ENCODE measurements around the gene THTPA.

THTPA gene

GRCh38 chr14:23550812-23551265 is 5.2 kb upstream of the THTPA start:
- no peak for DNase-seq
- Histone ChIP-seq H3K9ac (ENCODE audit: low read length) (peak overlapping the region; percentile 64), H2AK5ac (ENCODE audit: low read length) (no peak overlapping the region), H2BK5ac (ENCODE audit: low read length) (peak overlapping the region; percentile 40), H3K4me3 (ENCODE audit: low read length) (peak overlapping the region; percentile 60), H3K4me2 (ENCODE audit: low read length) (peak overlapping the region; percentile 15), H3K4ac (ENCODE audit: low read depth, low read length) (no peak overlapping the region), H2BK120ac (ENCODE audit: low read depth, low read length) (no peak overlapping the region), H3K18ac (ENCODE audit: low read length) (peak overlapping the region; percentile 44), H3K79me2 (ENCODE audit: control insufficient read depth, insufficient read depth, low read length) (peaks cover 11% of the 10 kb centered on the region), H3K56ac (ENCODE audit: low read length) (peak overlapping the region; percentile 85), H3K36me3 (ENCODE audit: control insufficient read depth, insufficient read depth, low read length) (no peaks in the 10 kb centered on the region), H3K4me1 (ENCODE audit: control insufficient read depth, low read depth, low read length) (peaks cover 13% of the 10 kb centered on the region), H3K27me3 (ENCODE audit: insufficient read depth, low read length, poor library complexity) (no peaks in the 10 kb centered on the region), H2BK15ac (replicated peaks; ENCODE audit: low read depth) (no peak overlapping the region), H3K23ac (ENCODE audit: low read length) (no peak overlapping the region), H3K27ac (ENCODE audit: low read depth, low read length) (peak overlapping the region; percentile 61), H4K8ac (ENCODE audit: low read depth, low read length) (no peak overlapping the region), H4K5ac (ENCODE audit: low read length) (no peak overlapping the region), H3K79me1 (ENCODE audit: low read length) (no peaks in the 10 kb centered on the region)
- WGBS (ENCODE audit: extremely low coverage, insufficient coverage, low lambda C conversion rate), result no CpG with 5 or more reads among the region's 37 CpGs

- Histone ChIP-seq H3K4me3 (ENCODE audit: low read length) (peak within 1 kb of the TSS; percentile 60), H3K23ac (ENCODE audit: low read length) (no peak within 1 kb of the TSS), H3K36me3 (ENCODE audit: control insufficient read depth, insufficient read depth, low read length) (no peaks in the 10 kb centered on the region), H3K79me1 (ENCODE audit: low read length) (no peaks in the 10 kb centered on the region), H3K27ac (ENCODE audit: low read depth, low read length) (peak within 1 kb of the TSS; percentile 61), H4K5ac (ENCODE audit: low read length) (no peak within 1 kb of the TSS), H3K4ac (ENCODE audit: low read depth, low read length) (peak within 1 kb of the TSS; percentile 26), H3K56ac (ENCODE audit: low read length) (peak within 1 kb of the TSS; percentile 85), H3K4me2 (ENCODE audit: low read length) (peak within 1 kb of the TSS; percentile 15), H3K79me2 (ENCODE audit: control insufficient read depth, insufficient read depth, low read length) (peaks cover 11% of the 10 kb centered on the region), H3K4me1 (ENCODE audit: control insufficient read depth, low read depth, low read length) (peaks cover 13% of the 10 kb centered on the region), H2AK5ac (ENCODE audit: low read length) (no peak within 1 kb of the TSS), H4K8ac (ENCODE audit: low read depth, low read length) (peak within 1 kb of the TSS; percentile 91), H2BK5ac (ENCODE audit: low read length) (peak within 1 kb of the TSS; percentile 40), H2BK15ac (replicated peaks; ENCODE audit: low read depth) (no peak within 1 kb of the TSS), H3K9ac (ENCODE audit: low read length) (peak within 1 kb of the TSS; percentile 64), H3K18ac (ENCODE audit: low read length) (peak within 1 kb of the TSS; percentile 44), H3K27me3 (ENCODE audit: insufficient read depth, low read length, poor library complexity) (no peaks in the 10 kb centered on the region), H2BK120ac (ENCODE audit: low read depth, low read length) (no peak within 1 kb of the TSS)
- no CpG with 5 or more reads among the region's 49 CpGs for WGBS (ENCODE audit: extremely low coverage, insufficient coverage, low lambda C conversion rate)
- DNase-seq, result peak; percentile 93
Measured at GRCh38 chr14:23551266-23552028, 4.6 kb upstream of the THTPA start, which contains the start of gene ZFHX2. ZFHX2 (minus strand) TSS chr14:23551765; CDS start chr14:23535325, 16,440 bp downstream.

- Histone ChIP-seq H2BK120ac (ENCODE audit: low read depth, low read length) (no peak overlapping the region), H2BK5ac (ENCODE audit: low read length) (no peak overlapping the region), H3K4me1 (ENCODE audit: control insufficient read depth, low read depth, low read length) (no peaks in the 10 kb centered on the region), H2AK5ac (ENCODE audit: low read length) (no peak overlapping the region), H3K23ac (ENCODE audit: low read length) (no peak overlapping the region), H3K4me2 (ENCODE audit: low read length) (peak overlapping the region; percentile 86), H3K27me3 (ENCODE audit: insufficient read depth, low read length, poor library complexity) (no peaks in the 10 kb centered on the region), H3K56ac (ENCODE audit: low read length) (peak overlapping the region; percentile 67), H3K18ac (ENCODE audit: low read length) (no peak overlapping the region), H4K5ac (ENCODE audit: low read length) (no peak overlapping the region), H3K36me3 (ENCODE audit: control insufficient read depth, insufficient read depth, low read length) (peaks cover 5% of the 10 kb centered on the region), H3K79me1 (ENCODE audit: low read length) (no peaks in the 10 kb centered on the region), H2BK15ac (replicated peaks; ENCODE audit: low read depth) (no peak overlapping the region), H3K4ac (ENCODE audit: low read depth, low read length) (no peak overlapping the region), H3K9ac (ENCODE audit: low read length) (peak overlapping the region; percentile 66), H3K4me3 (ENCODE audit: low read length) (peak overlapping the region; percentile 38), H3K79me2 (ENCODE audit: control insufficient read depth, insufficient read depth, low read length) (peaks cover 1% of the 10 kb centered on the region), H3K27ac (ENCODE audit: low read depth, low read length) (no peak overlapping the region), H4K8ac (ENCODE audit: low read depth, low read length) (no peak overlapping the region)
- DNase-seq, result no peak
- no CpG with 5 or more reads among the region's 14 CpGs for WGBS (ENCODE audit: extremely low coverage, insufficient coverage, low lambda C conversion rate)
Measured at GRCh38 chr14:23555533-23555881, 564 bp upstream of the THTPA start.

GRCh38 chr14:23556700-23557440 is 799 bp downstream of the THTPA start:
- no peak overlapping the region for H4K5ac ChIP-seq (ENCODE audit: low read length)
- no peaks in the 10 kb centered on the region for H3K4me1 ChIP-seq (ENCODE audit: control insufficient read depth, low read depth, low read length)
- no peak overlapping the region for H3K23ac ChIP-seq (ENCODE audit: low read length)
- DNase-seq, result no peak
- WGBS (ENCODE audit: extremely low coverage, insufficient coverage, low lambda C conversion rate), result no CpG with 5 or more reads among the region's 17 CpGs
- no peaks in the 10 kb centered on the region for H3K79me1 ChIP-seq (ENCODE audit: low read length)
- H2BK5ac ChIP-seq (ENCODE audit: low read length), result no peak overlapping the region
- peak overlapping the region; percentile 99 for H3K56ac ChIP-seq (ENCODE audit: low read length)
- H2AK5ac ChIP-seq (ENCODE audit: low read length), result no peak overlapping the region
- no peak overlapping the region for H3K18ac ChIP-seq (ENCODE audit: low read length)
- no peak overlapping the region for H2BK120ac ChIP-seq (ENCODE audit: low read depth, low read length)
- peak overlapping the region; percentile 61 for H3K4ac ChIP-seq (ENCODE audit: low read depth, low read length)
- no peak overlapping the region for H3K27ac ChIP-seq (ENCODE audit: low read depth, low read length)
- H2BK15ac ChIP-seq (replicated peaks; ENCODE audit: low read depth), result no peak overlapping the region
- H3K4me3 ChIP-seq (ENCODE audit: low read length), result no peak overlapping the region
- no peaks in the 10 kb centered on the region for H3K27me3 ChIP-seq (ENCODE audit: insufficient read depth, low read length, poor library complexity)
- peak overlapping the region; percentile 66 for H3K9ac ChIP-seq (ENCODE audit: low read length)
- no peaks in the 10 kb centered on the region for H3K79me2 ChIP-seq (ENCODE audit: control insufficient read depth, insufficient read depth, low read length)
- peak overlapping the region; percentile 86 for H3K4me2 ChIP-seq (ENCODE audit: low read length)
- H4K8ac ChIP-seq (ENCODE audit: low read depth, low read length), result peak overlapping the region; percentile 29
- H3K36me3 ChIP-seq (ENCODE audit: control insufficient read depth, insufficient read depth, low read length), result peaks cover 8% of the 10 kb centered on the region

- H4K8ac ChIP-seq (ENCODE audit: low read depth, low read length), result no peak overlapping the region
- no peaks in the 10 kb centered on the region for H3K4me1 ChIP-seq (ENCODE audit: control insufficient read depth, low read depth, low read length)
- H4K5ac ChIP-seq (ENCODE audit: low read length), result no peak overlapping the region
- H3K27ac ChIP-seq (ENCODE audit: low read depth, low read length), result no peak overlapping the region
- no peaks in the 10 kb centered on the region for H3K79me2 ChIP-seq (ENCODE audit: control insufficient read depth, insufficient read depth, low read length)
- no peak overlapping the region for H3K56ac ChIP-seq (ENCODE audit: low read length)
- H3K23ac ChIP-seq (ENCODE audit: low read length), result no peak overlapping the region
- H3K18ac ChIP-seq (ENCODE audit: low read length), result no peak overlapping the region
- H3K79me1 ChIP-seq (ENCODE audit: low read length), result no peaks in the 10 kb centered on the region
- no CpG with 5 or more reads among the region's 2 CpGs for WGBS (ENCODE audit: extremely low coverage, insufficient coverage, low lambda C conversion rate)
- H3K4me3 ChIP-seq (ENCODE audit: low read length), result no peak overlapping the region
- no peak overlapping the region for H3K9ac ChIP-seq (ENCODE audit: low read length)
- no peak overlapping the region for H2BK5ac ChIP-seq (ENCODE audit: low read length)
- H2BK15ac ChIP-seq (replicated peaks; ENCODE audit: low read depth), result no peak overlapping the region
- H2AK5ac ChIP-seq (ENCODE audit: low read length), result no peak overlapping the region
- no peak overlapping the region for H3K4ac ChIP-seq (ENCODE audit: low read depth, low read length)
- no peak overlapping the region for H2BK120ac ChIP-seq (ENCODE audit: low read depth, low read length)
- peaks cover 8% of the 10 kb centered on the region for H3K36me3 ChIP-seq (ENCODE audit: control insufficient read depth, insufficient read depth, low read length)
- no peak for DNase-seq
- no peak overlapping the region for H3K4me2 ChIP-seq (ENCODE audit: low read length)
- H3K27me3 ChIP-seq (ENCODE audit: insufficient read depth, low read length, poor library complexity), result no peaks in the 10 kb centered on the region
Measured at GRCh38 chr14:23557521-23557920, 1.4 kb downstream of the THTPA start.
